GM21825 (cell line): ENCODE results near the gene PROP1.
"Not testable (repeated sequence)": the region's sequence is repeated elsewhere in the genome, so short reads cannot be mapped to it uniquely, and the experiment has no call there.

Experiments
- ATAC-seq: cut with Tn5 transposase; IDR thresholded peaks from one replicate; pipeline ENCODE4 v1.9.1; 2021; ENCODE audit warnings: mild to moderate bottlenecking, moderate library complexity; ENCODE audit not compliant: unreplicated experiment

The PROP1 gene

DNA sequence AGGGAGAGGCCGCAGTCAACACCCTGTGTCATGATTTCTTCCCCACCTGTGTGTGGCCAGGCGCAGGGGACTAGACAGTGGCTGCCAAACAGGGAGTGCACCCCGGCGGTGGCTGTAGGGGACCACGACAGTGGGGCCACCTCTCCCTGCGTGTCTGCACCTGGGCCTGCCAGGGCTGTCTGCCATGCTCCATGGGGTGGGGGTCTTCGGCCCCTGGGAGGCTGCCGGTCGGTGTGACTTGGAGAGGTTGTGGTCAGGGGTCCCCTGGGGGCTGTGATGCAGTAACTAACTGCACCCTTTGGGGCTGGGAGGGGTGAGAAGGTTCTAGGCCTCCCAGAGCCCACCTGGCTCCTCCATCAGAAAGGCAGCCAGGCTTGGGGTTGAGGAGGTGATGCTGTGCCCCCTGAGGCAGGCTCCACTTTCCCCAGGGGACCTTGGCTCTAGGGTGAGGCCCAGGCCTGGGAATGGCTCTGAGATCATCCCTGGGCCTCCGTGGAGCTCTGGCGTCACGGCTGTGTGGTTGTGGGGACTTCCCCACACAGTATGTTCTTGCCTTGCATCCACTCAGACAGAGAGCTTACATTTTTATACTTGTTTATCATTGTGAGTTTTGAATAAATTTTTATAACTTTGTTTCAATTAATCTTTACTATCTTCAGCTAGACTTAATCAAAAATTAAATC lies 50.3 kb downstream of the PROP1 start:
- not testable (repeated sequence) for ATAC-seq

DNA sequence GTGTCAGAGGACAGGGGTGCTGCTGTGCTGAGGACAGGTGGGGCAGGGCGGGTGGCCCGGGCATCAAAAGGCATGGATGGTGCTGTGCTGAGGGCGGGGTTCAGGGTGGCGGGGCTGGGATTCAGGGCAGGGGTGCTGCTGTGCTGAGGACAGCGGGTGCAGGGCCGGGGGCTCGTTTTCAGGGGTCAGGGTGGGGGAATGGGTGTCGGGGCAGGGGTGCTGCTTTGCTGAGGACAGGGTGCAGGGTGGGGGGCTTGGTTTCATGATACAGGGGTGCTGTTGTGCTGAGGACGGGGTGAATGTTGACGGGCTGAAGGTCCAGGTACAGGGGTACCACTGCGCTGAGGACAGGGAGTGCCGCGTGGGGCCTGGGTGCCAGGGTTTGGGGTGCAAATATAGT lies 50.9 kb downstream of the PROP1 start:
- ATAC-seq, result not testable (repeated sequence)

DNA sequence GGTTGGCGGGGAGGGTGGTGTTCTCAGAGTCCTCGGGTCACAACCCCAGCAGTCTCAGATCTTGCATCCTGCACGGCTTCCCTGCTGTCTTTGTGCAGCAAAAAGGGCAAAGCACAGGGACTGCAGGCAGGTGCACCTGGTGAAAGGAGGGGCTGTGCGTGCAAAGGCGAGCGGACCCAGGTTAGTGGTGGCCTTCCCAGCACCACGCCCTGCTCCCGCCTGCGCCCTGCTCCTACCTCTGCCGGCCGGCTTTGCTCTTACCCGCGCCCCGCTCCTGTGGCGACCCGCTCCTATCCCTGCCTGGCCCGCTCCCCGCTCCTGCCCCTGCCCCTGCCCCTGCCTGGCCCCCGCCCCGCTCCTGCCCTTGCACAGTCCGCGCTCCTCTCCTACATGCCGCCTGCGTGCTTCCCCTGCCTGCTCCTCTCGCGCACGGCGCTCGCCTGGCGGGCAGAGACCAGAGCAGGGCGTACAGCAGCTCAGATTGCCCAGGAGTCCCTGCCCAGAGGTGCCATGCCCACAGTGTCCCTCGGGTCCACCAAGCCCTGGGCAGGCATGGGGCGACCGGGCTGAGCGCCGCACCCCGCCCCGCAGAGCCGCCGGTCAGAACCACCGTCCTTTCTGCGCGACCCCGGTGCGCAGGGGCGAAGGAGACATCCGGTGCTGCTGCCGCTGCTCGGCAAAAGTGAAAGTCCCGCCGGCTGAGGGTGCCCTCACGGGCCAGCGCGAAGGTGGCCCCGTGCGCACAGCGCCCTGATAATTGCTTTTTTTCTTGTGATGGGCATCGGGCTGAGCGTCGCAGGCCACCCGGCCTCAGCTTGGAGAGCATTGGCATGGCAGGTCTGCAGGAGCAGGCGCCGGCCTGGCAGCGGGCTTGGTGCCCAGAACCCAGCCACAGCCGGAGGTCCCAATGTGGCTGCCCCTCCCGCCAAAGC lies 52.0 kb downstream of the PROP1 start:
- not testable (repeated sequence) for ATAC-seq

DNA sequence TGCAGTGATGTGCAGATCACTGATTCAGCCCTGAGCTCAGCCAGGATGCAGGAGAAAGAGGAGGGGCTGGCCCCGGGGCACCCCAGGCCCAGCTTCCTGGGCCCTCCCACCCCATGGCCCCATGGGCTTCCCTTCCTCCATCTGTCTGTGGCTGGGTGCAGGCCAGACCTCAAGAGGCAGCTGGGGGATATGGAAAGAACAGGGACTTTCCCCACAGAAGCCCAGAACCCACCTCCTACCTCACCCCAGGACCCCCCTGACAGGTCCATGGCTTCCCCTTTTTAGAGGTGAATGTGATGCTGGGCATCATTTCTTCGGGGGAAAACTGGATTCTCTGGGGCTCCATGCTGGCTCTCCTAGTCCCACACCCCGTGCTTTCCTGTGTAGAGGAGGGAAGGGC lies 53.1 kb downstream of the PROP1 start:
- not testable (repeated sequence) for ATAC-seq
